Prostate gland (tissue), 2 donors: Measurements from ENCODE around the gene IL36A. TPM values are rescaled to one million over a fixed set of nuclear protein-coding genes. Genes with fewer than 3 reads are reported as not detected.

Experiments used
- DNase-seq: peaks from one replicate; pipeline ENCODE4 v3.0.0-alpha.2; 2019; ENCODE audit warnings: low spot score
- H3K27ac ChIP-seq, 2 donors: fragments of 200-600 bp; sonication (generic); 2 replicates each; pipeline ENCODE4 v1.5.1; 2017 to 2019
- H3K27me3 ChIP-seq: fragments of 200-600 bp; sonication (generic); replicated peaks from 2 replicates; pipeline ENCODE4 v1.5.1; 2019; ENCODE audit not compliant: insufficient read depth
- H3K36me3 ChIP-seq, 2 donors: fragments of 200-600 bp; sonication (generic); 1 replicate in 1 of 2; 2 replicates in 1 of 2; pipeline versions ENCODE4 v1.5.1 to v1.8.1; 2017 to 2019
- H3K4me1 ChIP-seq: fragments of 200-600 bp; sonication (generic); replicated peaks from 2 replicates; pipeline ENCODE4 v1.5.1; 2019
- H3K4me3 ChIP-seq, 2 donors: fragments of 200-600 bp; sonication (generic); 2 replicates each; pipeline ENCODE4 v1.5.1; 2017 to 2019
- H3K9me3 ChIP-seq: fragments of 200-600 bp; sonication (generic); 2 replicates; pipeline ENCODE4 v1.5.1; 2017
- POLR2A ChIP-seq: fragments of 450-650 bp; IDR thresholded peaks from one replicate; pipeline ENCODE4 v1.6.1; 2016; ENCODE audit warnings: antibody characterized with exemption, mild to moderate bottlenecking
- POLR2AphosphoS5 ChIP-seq: sonication (generic); formaldehyde crosslinking; IDR thresholded peaks from one replicate; pipeline ENCODE4 v1.6.1; 2017; ENCODE audit warnings: antibody characterized with exemption
- WGBS: methylation state at CpG from one replicate; pipeline ENCODE4 v1.1.5; 2018; 5-methylcytosine and 5-hydroxymethylcytosine counted together
- intact Hi-C: fragments of 100-400 bp; cut with DNase I; formaldehyde crosslinking; loops from one replicate; pipeline ENCODE4 v1.14.2; 2022
- total RNA-seq, 2 donors: library from RNA; depleted of rRNA; stranded (reverse); fragments of >200 nt; gene quantifications; one replicate each; pipeline ENCODE4 v1.1.0, GENCODE V29; 2016
- TF ChIP-seq, protein P1 (sequence below), 4 experiments: fragments of 200-600 bp in 2 of 4; fragments of 450-650 bp in 2 of 4; sonication (generic) in 2 of 4; IDR thresholded peaks; 1 replicate in 3 of 4; 2 replicates in 1 of 4; pipeline ENCODE4 v1.5.1; 2016 to 2019; ENCODE audit warnings: antibody characterized with exemption in 4 of 4, mild to moderate bottlenecking in 2 of 4, moderate library complexity in 2 of 4

Gene IL36A
- total RNA-seq, 2 donors from 2014 or later = not detected

DNA sequence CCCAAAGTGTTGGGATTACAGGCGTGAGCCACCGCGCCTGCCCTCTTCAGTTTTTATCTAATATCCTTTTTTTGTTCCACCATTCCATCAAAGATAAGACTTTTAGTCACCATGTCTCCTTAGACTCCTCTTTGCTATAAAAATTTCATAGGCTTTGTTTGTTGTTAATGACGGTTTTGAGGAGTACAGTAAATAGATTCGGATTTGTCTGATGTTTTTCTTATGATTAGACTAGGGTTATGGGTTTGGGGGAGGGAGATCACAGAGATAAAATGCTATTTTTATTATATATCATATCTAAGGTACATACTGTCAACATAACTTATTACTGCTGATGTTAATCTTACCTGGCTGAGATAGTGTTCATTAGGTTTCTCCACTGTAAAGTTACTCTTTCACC lies 41.2 kb downstream of the IL36A start:
- no peak for TF ChIP-seq POLR2AphosphoS5
- no peak for TF ChIP-seq POLR2A
- TF ChIP-seq, protein P1, sequence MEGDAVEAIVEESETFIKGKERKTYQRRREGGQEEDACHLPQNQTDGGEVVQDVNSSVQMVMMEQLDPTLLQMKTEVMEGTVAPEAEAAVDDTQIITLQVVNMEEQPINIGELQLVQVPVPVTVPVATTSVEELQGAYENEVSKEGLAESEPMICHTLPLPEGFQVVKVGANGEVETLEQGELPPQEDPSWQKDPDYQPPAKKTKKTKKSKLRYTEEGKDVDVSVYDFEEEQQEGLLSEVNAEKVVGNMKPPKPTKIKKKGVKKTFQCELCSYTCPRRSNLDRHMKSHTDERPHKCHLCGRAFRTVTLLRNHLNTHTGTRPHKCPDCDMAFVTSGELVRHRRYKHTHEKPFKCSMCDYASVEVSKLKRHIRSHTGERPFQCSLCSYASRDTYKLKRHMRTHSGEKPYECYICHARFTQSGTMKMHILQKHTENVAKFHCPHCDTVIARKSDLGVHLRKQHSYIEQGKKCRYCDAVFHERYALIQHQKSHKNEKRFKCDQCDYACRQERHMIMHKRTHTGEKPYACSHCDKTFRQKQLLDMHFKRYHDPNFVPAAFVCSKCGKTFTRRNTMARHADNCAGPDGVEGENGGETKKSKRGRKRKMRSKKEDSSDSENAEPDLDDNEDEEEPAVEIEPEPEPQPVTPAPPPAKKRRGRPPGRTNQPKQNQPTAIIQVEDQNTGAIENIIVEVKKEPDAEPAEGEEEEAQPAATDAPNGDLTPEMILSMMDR (IDR thresholded peaks at IDR 0.05) = no peak
- WGBS = 52% methylated on average over 5 of the region's 5 CpGs
- Histone ChIP-seq H3K9me3 (no peaks in the 10 kb centered on the region), H3K36me3 (no peaks in the 10 kb centered on the region), H3K4me1 (no peaks in the 10 kb centered on the region), H3K27ac (no peak overlapping the region), H3K27me3 (no peaks in the 10 kb centered on the region), H3K4me3 (no peak overlapping the region)
- DNase-seq = no peak
- intact Hi-C loops = no loop called here

DNA sequence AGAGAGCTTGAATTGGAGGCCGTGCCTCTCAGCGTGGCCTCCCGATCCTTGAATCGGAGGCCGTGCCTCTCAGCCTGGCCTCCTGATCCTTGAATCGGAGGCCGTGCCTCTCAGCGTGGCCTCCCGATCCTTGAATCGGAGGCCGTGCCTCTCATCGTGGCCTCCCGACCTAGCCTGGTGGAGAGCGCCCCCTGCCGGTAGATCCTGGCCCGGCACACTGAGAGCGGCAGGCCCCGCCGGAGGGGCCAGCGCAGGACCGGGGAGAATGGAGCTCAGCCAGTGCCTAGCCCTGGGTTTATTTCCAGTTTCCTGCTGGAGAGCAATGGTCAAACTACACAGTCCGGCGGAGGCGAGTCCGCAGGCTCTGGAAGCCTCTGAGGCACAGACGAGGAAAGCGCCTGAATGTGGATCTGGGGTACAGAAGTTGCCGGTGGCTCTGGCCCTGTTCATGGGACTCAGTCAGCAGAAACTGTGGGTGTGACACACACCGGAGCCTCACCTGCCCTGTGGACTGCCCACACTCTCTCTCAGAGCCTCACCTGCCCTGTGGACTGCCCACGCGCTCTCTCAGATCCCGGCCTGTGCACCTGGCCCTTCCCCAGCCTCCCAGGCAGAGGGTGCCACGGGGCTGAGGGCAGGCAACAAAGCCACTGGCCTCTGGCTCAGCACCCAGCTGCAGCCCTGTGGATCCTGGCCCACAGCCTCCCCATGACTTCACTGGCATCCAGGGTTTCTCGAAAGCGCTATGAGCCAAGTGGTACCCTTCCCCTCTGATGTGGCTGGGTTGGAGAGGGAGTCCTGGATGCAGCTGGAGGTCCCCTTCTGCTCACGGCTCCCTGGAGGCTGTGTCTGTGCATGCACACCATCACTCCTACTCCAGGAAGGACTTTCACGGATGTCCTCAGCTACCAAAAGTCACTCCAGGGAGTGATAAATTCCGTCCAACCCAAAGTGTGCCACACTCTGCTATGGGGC lies 45.9 kb downstream of the IL36A start:
- WGBS = 95% methylated on average over 37 of the region's 38 CpGs
- Histone ChIP-seq H3K36me3 (no peaks in the 10 kb centered on the region), H3K4me3 (no peak overlapping the region), H3K27me3 (no peaks in the 10 kb centered on the region), H3K4me1 (no peaks in the 10 kb centered on the region), H3K9me3 (no peaks in the 10 kb centered on the region), H3K27ac (no peak overlapping the region)
- intact Hi-C loops = no loop called here
- no peak for TF ChIP-seq POLR2AphosphoS5
- TF ChIP-seq POLR2A = no peak
- TF ChIP-seq, protein P1 (IDR thresholded peaks at IDR 0.05) = no peak
- DNase-seq = no peak

- Histone ChIP-seq H3K9me3 (no peaks in the 10 kb centered on the region), H3K4me1 (no peaks in the 10 kb centered on the region), H3K4me3 (no peak within 1 kb of the TSS), H3K27ac (no peak within 1 kb of the TSS), H3K36me3 (no peaks in the 10 kb centered on the region), H3K27me3 (no peaks in the 10 kb centered on the region)
- intact Hi-C loops = no loop called here
- WGBS = 78% methylated on average over 6 of the region's 6 CpGs
- DNase-seq = no peak
- TF ChIP-seq POLR2A (no peak), POLR2AphosphoS5 (no peak)
- TF ChIP-seq, protein P1 (IDR thresholded peaks at IDR 0.05) = no peak
Measured at GRCh38 chr2:113052396-113052917, 47.2 kb downstream of the IL36A start, which contains the start of gene IL36B. Gene IL36B, minus strand, starts transcription at chr2:113052867.

DNA sequence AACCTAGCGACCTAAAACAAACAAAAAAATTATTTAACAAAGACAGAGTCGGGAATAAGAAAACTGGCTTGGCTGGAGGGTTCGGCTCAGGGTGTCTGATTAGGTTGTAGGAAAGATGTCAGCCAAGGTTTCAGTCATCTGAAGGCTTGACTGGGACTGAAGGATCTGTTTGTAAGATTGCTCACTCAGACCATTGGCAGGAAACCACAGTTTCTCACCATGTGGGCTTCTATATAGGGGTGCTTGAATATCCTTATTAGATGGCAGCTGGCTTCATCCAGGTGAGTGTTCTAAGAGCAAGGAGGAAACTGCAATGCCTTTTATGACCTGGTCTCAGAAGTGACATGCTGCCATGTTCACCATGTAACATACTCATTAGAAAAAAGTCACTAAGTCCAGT lies 48.4 kb downstream of the IL36A start:
- Histone ChIP-seq H3K27me3 (no peaks in the 10 kb centered on the region), H3K4me1 (no peaks in the 10 kb centered on the region), H3K9me3 (no peaks in the 10 kb centered on the region), H3K4me3 (no peak overlapping the region), H3K27ac (no peak overlapping the region), H3K36me3 (no peaks in the 10 kb centered on the region)
- WGBS = 82% methylated on average over 3 of the region's 3 CpGs
- no peak for DNase-seq
- TF ChIP-seq, protein P1 (IDR thresholded peaks at IDR 0.05) = no peak
- no peak for TF ChIP-seq POLR2A
- no peak for TF ChIP-seq POLR2AphosphoS5
- intact Hi-C loops = no loop called here
